NCI-H1092 treated with DMSO at 0.1 percent for 48 hours (cell line): ENCODE measurements around the gene GATA2.

Experiments used
- DNase-seq: peaks from one replicate; lab custom pipeline; 2025; lab: John Stamatoyannopoulos, UW

Gene GATA2

DNA sequence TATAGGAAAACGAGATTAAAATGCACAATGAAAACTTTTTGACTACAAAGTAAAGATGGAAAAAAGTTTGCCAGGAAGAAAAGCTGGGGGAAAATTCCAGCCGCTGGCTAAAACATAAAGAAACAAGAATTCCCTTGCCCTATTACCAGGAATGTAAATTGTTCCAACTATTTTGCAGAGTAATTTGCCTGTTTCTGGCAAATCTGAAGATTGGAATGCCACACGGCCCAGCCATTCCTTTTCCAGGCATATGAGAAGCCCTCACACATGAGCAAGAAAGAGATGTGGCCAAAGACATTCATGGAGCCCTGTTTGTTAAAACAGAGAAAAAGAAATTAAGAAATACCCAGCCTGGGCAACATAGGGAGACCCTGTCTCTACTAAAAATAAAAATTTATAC is 8.4 kb upstream of the GATA2 start:
- no peak for DNase-seq

DNA sequence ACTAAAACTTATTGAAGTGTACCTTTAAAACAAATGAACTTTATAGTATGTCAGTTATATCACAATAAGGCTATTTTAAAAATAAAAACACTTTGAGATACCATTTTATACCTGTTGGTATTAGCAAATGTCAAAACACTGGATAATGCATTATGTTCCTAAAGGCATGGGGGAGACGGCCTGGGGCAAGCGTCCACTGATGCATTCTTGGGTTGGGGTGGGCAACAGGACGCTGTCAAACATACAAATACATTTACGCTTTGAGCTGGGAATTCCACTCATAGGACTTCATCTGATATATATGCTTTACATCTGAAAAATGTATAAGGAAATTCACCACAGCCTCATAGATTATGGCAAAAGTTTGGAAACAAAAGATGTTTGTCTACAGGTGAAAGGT is 7.6 kb upstream of the GATA2 start:
- no peak for DNase-seq

DNA sequence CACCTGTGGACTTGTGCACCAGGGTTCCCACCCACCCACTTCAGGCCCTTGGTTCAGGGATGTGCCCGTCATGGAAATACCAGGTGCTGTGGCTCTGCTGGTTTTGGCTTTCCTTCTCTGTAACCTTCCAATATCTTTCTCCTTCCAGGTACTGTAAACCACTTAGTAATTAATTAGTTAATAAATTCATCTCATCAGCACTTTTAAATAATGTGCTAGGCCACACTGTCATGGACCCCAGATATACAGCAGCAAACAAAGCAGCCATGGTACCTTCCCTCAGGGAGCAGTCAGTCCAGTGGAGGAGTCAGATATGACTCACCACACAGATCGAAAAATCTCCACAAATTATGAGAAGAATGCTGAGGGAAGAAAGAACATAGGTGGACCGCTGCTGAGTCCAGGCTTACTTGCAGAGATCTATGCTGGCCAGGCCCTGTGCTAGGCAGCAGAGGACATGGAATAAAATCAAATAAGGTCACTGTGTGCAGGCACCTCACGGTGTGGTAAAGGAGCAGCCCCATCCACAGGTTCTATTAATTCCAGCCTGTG is 6.8 kb upstream of the GATA2 start:
- DNase-seq = no peak

DNA sequence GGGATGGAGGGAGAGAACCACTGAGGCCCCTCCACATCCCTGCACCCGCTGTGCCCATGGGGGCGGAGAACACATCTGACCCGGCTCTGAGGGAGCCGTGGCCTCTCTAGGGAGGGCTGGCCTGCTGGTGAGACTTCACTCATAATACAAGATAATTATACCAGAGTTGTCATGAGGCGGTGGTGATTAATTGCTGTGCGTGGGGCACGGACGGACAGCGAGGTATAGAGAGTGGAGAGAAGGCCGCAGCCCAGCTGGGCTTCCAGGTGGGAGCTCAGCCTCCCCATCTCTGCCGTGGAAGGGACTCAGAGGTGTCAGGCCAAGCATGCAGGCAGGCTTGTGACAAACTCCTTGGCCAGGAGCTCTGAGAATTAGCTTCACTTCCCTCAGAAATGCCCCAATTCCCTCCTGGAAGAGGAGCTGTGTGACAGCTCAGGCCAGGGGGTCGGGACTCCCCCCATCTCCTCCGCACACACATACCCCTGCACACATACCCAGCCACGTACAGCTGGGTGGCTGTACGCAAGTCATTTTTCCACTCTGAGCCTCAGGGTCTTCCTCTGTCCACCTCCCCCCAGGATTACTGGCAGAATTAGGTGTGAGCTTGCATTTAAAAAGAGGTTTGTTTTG is 6.0 kb upstream of the GATA2 start:
- no peak for DNase-seq

DNA sequence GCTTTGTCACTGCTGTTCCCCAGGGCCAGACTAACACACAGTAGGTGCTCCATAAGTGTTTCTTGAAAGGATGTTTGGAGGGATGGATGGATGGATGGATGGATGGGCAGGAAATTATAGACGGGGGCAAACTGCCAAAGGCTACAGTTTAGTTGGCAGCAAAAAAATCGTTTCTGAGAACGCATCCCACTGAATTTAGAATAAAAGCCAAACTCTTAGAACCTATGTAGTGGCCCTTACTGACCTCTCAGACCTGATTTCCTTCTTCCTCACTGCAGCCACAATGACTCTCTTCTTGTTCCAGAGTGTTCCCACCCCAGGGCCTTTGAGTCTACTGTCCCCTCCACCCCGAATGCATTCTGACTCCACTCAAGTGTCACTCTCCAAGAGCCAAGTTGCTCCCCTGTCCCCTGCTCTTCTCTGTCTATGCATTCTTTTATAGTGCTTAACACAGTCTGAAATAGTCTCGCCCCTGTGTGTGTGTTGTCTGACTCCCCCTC is 5.2 kb upstream of the GATA2 start:
- peak; percentile 50 for DNase-seq

DNA sequence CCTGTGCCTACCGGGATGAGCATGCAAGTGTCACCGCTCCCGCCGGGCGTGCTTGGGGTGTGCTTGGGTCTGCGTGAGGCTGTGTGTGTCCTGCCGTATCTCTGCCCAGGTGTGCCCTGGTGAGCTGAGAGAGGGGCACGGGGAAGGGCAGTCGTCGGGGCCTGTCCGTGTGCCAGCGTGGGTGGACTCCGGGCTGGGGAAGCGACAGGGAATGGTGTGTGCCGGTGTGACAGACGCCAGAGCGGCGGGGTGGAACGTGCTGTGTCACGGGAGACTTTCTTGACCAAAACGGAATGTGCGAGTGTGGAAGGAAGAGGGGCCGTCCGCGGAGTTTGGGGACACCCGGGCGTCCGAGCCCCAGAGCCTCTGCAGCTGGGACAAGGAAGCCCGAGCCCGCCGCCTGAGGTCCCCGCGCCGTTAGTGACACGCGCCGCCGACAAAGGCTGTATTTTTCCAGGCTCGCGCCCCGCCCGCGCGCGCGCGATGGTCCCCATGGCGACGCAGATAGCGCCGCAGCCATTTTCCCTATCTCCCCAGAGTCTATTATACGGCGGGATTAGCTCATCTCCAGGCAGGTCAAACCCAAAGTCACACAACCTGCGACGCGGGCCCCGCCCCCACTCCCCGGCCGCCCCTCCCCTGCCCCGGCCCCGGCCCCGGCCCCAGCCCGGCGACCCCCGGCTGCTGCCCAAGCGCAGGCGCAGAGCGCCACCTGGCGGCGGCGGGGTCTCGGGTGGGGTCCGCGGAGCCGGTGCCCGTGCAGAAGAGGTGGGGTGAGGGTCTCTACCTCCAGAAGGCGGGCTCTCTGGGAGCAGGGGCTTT is 4.5 kb upstream of the GATA2 start:
- DNase-seq = peak; percentile 76

DNA sequence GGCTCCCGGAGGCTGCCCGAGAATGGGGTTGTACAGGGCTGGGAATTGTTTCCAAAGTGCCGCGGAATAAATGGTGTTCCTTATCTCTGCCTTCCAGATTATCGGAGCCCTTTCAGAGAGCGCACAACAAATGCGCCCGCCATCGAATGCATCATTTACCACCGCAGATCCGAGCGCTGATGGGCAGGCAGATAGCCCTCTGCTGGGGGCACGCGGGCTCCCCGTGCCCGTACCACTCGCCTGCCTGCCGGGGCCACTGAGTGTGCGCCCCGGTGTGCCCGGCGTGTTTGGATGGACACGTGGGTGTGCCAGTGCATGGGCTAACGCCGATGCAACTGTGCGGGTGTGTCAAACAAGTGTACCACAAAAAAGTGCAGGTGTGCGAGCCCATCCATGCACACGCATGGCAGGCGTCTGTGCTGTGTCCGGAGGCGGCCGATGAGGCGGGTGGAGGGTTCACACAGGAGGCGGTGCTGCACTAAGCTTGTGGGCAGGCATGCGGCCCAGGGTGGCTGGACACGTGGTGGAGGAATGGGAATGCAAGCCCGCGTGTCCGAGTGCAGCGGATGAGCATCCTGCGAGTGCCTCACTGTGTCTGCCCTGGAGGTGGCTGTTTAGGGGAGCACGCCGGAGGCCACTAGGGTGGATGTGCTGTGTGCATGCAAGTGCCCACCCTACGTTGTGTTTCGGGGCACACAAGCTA is 3.8 kb upstream of the GATA2 start:
- no peak for DNase-seq

DNA sequence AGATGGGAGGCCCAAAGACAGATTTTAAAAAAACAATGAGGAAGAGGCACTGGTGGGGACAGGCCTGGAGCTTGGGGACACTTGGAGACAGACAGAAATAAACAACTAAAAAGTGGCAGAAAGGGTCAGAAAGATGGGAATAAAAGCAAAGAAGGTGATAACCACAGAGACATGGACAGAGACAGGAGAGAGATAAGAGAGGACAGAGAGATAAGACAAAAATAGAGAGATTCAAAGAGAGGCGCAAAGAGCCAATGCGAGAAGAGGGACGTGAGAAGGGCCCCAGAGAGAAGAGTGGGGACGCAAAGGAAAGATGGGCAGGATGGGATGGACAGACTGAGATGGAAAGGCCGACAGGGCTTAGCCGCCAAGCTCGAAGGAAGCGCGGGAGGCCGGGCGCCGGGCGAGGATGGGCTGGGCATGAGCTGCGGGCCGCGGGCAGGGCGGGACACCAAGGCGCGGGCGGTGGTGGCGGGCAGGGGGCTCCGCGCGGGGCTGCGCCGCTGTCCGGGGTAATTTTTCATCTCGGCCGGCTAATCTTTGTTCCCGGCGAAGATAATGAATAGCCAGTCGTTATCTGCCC is 3.1 kb upstream of the GATA2 start:
- no peak for DNase-seq

DNA sequence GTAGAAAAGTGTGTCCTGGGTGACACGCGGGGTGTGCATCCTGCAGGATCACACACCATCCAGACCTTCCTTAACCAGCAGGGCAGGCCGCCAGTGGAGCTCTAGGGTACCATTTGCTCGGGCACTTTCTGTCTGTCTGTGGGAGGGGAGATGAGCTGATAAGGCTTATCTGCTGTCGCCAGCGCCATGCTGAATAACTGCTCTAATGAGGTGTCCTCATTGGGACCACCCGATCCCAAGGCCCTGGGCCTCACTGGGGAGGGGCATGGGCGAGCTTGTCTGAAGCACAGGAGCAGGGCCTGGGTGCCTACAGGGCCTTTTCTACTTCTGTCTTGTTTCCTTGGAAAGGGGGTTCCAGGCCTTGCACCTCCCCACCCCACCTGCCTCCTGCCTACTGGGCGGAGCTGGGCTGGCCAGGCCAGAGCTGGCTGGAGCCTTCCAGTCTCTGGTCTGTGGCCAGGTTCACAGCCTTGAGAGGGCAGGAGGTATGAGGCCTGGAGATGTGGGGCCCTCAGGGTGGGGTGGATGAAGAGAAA is 2.5 kb upstream of the GATA2 start:
- DNase-seq = no peak

DNA sequence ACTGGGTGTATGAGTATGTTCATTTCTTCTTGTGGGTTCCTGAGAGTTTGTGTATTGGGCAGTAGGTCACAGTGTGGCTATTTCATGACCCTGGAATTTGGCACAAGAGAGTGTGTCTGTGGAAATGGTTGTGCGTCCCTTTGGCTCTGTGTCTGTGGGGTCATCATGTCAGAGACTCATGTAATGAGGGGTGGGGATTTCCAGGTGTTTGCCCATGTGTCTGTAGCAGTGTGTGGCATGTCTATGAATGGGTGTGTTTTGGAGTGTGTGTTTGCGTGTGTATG is 1.3 kb upstream of the GATA2 start:
- DNase-seq = no peak

DNA sequence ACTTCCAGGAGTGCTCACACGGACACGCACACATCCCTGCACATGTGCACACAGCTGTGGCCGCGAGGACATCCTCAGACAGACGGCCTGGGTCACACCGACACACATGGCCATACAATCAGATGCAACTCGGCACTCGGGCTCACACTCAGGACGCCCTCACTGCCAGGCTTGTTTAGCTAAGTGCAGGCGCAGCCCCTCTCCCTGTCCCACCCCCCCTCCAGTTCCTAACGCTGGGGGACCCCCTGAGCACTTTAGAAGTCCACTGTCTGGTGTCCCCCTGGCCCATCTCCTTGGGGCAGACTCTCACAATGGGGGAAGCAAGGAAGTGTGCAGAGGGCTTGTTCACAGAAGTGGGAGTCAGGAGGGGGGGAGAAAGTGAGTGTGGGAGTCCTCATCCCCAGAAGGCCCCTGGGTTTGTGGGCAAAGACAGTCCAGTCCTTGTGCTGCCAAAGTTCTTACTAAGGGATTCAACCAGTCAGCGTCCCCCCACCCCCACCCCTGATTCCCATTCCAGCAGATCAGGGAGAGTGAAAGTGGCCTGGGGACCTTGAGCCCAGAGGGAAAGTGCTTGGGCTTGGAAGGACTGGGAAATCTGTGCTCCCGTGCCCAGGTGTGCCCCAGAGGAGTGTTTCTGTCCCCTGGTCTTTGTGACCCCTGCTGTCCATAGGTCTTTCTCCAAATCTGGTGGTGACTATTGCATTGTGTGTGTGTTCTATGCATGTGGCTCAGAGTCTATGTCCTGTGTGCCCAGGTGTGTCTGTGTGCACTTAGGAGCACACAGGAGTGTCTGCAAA is 767 bp upstream of the GATA2 start:
- DNase-seq = no peak

DNA sequence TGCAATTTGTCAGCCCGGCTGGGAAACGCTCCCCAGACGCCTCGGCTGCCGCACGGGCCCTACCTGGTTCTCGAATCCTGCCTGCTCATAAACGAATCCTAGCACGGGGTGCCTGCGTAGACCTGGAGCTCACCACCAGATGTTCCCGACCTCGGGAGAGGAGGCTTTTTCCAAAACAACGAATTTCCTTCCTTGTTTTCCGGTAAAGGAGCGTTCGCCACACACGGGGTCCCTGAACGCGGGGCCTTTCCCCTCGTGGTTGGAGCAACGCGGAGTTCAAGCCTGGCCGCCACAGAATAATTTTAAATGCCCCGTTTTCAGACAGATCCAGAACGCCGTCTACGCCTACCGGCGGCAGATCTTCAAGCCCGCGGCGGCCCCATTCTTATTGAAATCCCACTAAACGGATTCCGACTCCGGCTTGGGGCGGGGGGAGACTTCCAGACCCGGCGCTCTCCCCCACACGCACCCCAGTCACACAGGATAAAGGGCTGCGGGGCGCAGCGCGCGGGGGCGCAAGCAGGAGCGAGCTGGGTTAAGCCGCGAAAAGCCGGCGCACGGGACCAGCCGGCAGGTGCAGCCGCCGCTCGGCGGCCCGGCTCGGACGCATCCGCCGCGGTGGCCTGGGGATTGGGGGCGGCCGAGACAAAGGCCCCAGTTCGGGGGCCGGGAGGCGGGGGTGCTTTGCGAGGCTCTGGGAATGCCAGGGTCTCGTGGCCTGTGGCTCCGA is 895 bp downstream of the GATA2 start:
- DNase-seq = peak; percentile 5

DNA sequence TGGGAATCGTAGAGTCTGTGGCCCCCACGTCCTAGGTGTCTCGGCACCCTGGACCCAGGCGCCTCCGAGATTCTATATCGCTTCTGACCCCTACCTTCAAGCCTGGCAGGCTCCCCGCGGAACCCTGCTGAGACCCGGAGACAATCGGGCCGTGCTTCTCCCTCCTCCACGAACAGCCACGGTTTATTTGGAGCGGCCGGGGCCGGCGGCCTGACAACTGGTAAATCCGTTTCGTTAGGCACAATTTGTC is 1.4 kb downstream of the GATA2 start:
- no peak for DNase-seq

DNA sequence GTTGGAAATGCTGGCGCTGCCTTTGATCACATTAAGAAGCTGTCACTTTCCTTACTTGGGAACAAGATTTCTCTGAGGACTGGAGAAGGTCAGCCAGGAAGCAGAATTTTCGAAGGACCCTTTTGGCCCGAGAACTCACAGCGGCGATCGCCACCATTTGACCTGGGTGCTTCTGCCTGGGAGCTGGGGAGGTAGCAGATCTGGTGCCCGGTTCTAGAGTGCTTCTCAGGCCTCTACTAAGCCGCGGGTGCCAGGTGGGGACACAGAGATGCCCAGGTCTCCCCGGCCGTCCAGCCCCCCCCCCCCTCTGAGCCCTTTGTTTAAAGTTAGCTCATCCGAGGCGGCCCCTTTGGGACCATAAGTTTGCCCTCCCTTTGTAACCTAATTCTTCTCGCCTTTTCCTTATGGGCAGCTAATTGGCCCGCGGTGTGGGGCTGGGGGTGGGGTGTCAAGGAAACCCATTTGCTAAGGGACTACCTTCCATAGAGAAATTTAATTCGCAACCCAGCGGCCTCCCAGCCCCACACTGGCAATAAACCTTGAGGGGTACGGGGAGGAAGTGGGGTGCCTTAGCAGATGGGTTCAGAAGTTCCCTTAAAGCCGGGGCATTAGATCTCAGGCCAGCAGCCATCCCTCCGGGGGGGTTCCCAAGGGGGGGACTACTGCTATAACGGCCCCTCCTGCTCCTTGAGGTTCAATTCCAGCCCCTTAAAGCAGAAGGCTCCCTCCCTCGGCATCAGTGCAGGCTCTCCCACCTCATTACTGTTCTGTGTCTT is 1.9 kb downstream of the GATA2 start:
- DNase-seq = no peak

DNA sequence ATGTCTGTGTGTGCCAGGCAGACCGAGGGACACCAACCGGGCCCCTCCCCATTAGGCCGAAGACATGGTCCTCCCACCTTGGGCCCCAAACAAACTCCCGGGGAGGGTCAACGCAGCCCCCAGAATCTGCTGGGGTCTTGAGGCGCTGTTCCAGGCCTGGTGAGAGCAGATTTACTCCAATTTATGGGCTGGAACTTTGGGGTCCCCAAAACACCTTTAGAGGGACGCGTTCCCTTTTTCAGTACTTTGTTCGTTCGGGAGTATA is 2.4 kb downstream of the GATA2 start:
- no peak for DNase-seq

DNA sequence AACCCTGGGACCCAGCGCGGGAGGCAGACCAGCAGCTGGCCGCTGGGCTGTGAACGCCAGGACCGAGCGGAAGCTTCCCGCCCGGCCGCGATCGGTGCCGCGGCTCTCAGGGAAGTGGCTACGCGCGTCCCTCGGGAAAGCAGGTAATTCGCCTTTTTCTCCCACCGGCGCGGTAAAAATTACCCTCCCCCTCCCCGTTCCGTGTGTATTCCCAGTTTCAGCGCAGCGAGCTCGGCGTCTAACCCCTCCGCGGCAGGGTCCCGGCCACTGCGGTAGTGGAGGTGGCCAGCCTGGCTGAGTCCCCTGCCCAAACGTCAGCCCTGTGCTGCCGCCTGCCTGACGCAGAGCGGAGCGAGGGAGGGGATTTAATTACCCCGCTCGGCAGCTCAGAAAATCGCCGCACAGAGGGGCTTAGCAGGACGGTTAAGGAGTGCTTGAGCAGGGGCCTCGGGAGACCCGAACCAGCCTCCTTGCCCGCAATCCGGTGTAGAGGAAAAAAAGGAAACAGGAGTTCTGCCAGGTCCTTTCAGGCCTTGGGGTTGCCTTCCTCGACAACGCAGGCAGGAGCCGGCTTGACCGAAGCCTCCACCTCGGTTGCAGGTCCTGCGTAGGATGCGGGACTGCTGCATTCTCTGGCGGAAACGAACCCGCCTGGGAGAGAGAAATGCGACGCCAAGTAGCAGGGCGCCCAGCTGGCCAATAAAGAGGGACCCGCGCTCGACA is 2.9 kb downstream of the GATA2 start:
- DNase-seq = peak; percentile 32

DNA sequence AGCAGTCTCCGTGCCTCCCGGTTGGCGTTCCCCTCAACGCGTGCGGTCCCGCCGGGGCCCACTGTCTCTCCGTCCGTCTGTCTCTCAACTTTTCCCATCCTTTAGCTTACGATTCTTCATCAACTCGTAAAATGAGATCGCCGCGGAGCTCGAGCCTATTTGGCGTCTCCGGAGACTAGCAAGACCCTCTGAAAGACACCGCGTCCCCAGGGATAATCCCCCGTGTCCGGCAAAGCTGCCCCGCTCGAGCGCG is 3.4 kb downstream of the GATA2 start:
- peak; percentile 32 for DNase-seq

DNA sequence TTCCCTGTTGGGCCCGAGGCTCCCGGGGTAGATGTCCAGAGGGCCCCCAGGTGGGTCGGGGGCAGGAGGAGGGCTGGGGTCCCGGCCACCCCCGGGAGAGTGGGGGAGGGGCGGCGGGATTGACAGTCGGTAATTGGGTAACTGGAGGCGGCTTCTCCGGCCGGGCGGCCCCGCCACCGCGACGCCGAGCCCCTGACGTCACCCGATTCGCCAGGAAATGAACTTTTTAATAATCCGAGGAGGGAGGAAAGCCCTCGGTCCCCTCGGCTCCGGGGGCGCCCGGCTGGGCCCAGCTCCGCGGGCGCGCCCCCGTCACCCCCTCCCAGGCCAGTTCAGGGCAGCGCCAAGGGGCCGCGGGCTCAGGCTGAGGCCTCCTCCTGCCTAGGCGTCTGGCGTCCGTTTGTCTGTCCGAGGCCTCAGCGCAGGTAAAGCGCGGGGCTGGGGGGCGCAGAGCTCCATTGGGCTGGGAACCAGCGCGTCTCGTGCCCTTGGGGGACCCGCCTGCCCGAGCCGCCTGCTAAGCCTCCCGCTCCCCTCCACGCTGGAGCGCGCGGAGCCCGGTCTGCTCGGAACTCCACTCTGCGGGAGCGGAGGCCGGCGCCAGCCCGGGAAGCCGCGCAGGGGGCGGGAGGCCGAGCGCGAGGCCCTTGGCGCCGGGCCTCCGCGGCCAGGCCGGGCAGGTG is 3.9 kb downstream of the GATA2 start:
- DNase-seq = no peak

DNA sequence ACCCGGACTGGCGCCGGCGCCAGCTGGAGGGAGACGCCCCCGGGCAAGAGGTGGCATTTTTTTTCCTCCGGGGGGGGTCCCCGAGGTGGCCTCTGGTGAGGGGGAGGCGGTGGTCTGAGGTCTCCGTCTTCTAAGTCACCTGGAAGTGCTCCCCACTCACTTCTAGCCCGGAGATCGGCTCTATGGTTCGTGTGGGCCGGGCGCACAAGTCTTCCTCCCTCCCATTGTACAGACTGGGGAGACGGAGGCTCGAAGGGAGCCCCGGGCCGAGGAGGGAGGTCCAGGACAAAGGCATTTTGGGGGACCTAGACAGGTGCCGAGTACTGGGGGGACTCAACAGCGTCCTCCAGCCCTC is 4.4 kb downstream of the GATA2 start:
- no peak for DNase-seq
